Effector memory CD8-positive, alpha-beta T cell (primary cell): ENCODE data around the gene SMOC2.
"Not testable (repeated sequence)": the region's sequence is repeated elsewhere in the genome, so short reads cannot be mapped to it uniquely, and the experiment has no call there.

Experiments used
- ATAC-seq: fragments of 150-1000 bp; cut with Tn5 transposase; replicated peaks from 2 replicates; pipeline ENCODE4 v1.10.0; 2021; ENCODE audit warnings: mild to moderate bottlenecking, moderate library complexity
- DNase-seq, 3 experiments: peaks; one replicate each; pipeline ENCODE4 v3.0.0; 2021
- H3K27ac Mint-ChIP-seq, 2 donors: one replicate each; pipeline ENCODE4 v1.8.0; 2022; ENCODE audit warnings: mild to moderate bottlenecking in 2 of 2, mixed read lengths in 2 of 2, moderate library complexity in 2 of 2
- H3K27me3 Mint-ChIP-seq, 2 donors: one replicate each; pipeline ENCODE4 v1.8.0; 2022; ENCODE audit warnings: mixed read lengths in 2 of 2
- H3K36me3 Mint-ChIP-seq: one replicate; pipeline ENCODE4 v1.8.0; 2022; ENCODE audit warnings: mild to moderate bottlenecking, moderate library complexity, mixed read lengths; ENCODE audit not compliant: insufficient read depth
- H3K4me1 Mint-ChIP-seq, 2 donors: one replicate each; pipeline ENCODE4 v1.8.0; 2022; ENCODE audit warnings: low read depth in 2 of 2, mixed read lengths in 2 of 2
- H3K4me3 Mint-ChIP-seq, 2 donors: one replicate each; pipeline ENCODE4 v1.8.0; 2022; ENCODE audit warnings: mild to moderate bottlenecking in 2 of 2, mixed read lengths in 2 of 2, moderate library complexity in 2 of 2
- H3K9me3 Mint-ChIP-seq, 2 donors: one replicate each; pipeline ENCODE4 v1.8.0; 2022; ENCODE audit warnings: mixed read lengths in 2 of 2

SMOC2 gene

GRCh38 chr6:168559574-168560098 is 118.7 kb downstream of the SMOC2 start:
- Mint-ChIP-seq H3K27me3 (peaks cover 0 to 7% of the 10 kb centered on the region in 2 donors), H3K27ac (no peak overlapping the region), H3K4me3 (no peak overlapping the region), H3K9me3 (no peaks in the 10 kb centered on the region), H3K36me3 (no peaks in the 10 kb centered on the region), H3K4me1 (no peaks in the 10 kb centered on the region)
- ATAC-seq = no peak
- no peak for DNase-seq

- ATAC-seq = no peak
- no peak overlapping the region for H3K27ac Mint-ChIP-seq
- no peaks in the 10 kb centered on the region for H3K36me3 Mint-ChIP-seq
Observed at GRCh38 chr6:168560126-168560525, 119.1 kb downstream of the SMOC2 start.

DNA sequence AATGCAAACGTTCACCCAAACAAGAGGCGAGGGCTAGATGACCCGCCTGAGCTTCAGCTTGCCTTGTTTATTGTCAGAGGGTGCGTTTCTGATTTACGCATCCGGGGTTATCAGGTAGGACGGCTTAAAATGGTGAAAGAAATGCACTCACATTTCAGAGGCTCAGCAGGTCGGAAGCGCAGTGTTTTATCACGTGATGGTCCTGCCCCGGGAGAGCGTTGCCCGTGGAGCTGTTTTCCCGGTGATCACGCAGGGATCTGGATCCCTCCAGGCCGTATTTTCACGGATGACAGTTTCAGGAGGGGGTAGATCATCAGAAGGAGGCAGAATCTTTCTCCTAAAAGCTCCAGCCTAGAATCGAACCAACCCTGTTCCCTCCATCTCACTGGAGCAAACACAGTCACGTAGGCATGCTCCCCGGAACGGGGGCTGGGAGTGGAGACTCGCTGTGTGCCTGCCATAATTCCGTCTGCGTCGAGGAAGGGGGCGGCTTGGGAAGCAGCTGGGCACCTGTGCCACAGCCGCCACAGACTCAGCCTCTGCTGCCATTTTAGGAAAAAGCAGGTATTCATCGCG is 121.7 kb downstream of the SMOC2 start:
- H3K9me3 Mint-ChIP-seq = no peaks in the 10 kb centered on the region
- H3K4me1 Mint-ChIP-seq = no peaks in the 10 kb centered on the region
- no peak for DNase-seq
- peaks cover 0 to 15% of the 10 kb centered on the region in 2 donors for H3K27me3 Mint-ChIP-seq
- no peaks in the 10 kb centered on the region for H3K36me3 Mint-ChIP-seq
- no peak overlapping the region for H3K27ac Mint-ChIP-seq
- no peak for ATAC-seq
- H3K4me3 Mint-ChIP-seq = no peak overlapping the region

More at GRCh38 chr6:168560126-168560525, 119.1 kb downstream of the SMOC2 start:
- Mint-ChIP-seq H3K27me3 (peaks cover 0 to 9% of the 10 kb centered on the region in 2 donors), H3K4me1 (no peaks in the 10 kb centered on the region), H3K4me3 (no peak overlapping the region), H3K9me3 (no peaks in the 10 kb centered on the region)
- no peak for DNase-seq

DNA sequence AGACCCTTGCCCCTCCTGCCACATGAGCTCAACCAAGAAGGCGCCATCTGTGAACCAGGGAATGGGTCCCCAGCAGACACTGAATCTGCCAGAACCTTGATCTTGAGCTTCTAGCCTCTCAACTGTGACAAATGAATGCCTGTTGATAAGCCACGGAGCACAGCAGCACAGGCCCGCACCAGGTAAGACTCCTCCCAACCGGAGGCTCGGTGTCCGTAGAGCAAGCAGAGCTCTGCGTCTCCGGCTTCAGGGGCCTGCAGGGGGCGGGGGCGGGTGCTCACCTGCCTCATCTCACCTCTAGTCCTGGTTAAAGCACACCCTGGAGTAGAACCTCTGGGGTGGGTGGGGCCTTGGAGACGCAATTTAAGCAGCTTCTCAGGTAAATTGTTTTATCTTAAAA is 122.7 kb downstream of the SMOC2 start:
- DNase-seq = no peak
- Mint-ChIP-seq H3K27ac (no peak overlapping the region), H3K36me3 (no peaks in the 10 kb centered on the region), H3K9me3 (no peaks in the 10 kb centered on the region), H3K4me1 (no peaks in the 10 kb centered on the region), H3K4me3 (no peak overlapping the region), H3K27me3 (peaks cover 0 to 17% of the 10 kb centered on the region in 2 donors)
- ATAC-seq = no peak

- H3K9me3 Mint-ChIP-seq = no peaks in the 10 kb centered on the region
Observed at GRCh38 chr6:168565112-168565511, 124.1 kb downstream of the SMOC2 start.

GRCh38 chr6:168570211-168570610 is 129.2 kb downstream of the SMOC2 start:
- H3K4me3 Mint-ChIP-seq = no peak overlapping the region
- ATAC-seq (no peak), DNase-seq (no peak)
- H3K36me3 Mint-ChIP-seq = no peaks in the 10 kb centered on the region
- no peaks in the 10 kb centered on the region for H3K9me3 Mint-ChIP-seq
- H3K27me3 Mint-ChIP-seq = peaks cover 21 to 31% of the 10 kb centered on the region in 2 donors
- H3K4me1 Mint-ChIP-seq = no peaks in the 10 kb centered on the region
- no peak overlapping the region for H3K27ac Mint-ChIP-seq

More at GRCh38 chr6:168565112-168565511, 124.1 kb downstream of the SMOC2 start:
- H3K36me3 Mint-ChIP-seq = no peaks in the 10 kb centered on the region
- DNase-seq = no peak
- no peak overlapping the region for H3K27ac Mint-ChIP-seq
- no peaks in the 10 kb centered on the region for H3K4me1 Mint-ChIP-seq
- ATAC-seq = no peak
- H3K4me3 Mint-ChIP-seq = no peak overlapping the region
- H3K27me3 Mint-ChIP-seq = peaks cover 7 to 32% of the 10 kb centered on the region in 2 donors

GRCh38 chr6:168571268-168571667 is 130.3 kb downstream of the SMOC2 start:
- Mint-ChIP-seq H3K36me3 (no peaks in the 10 kb centered on the region), H3K27me3 (peaks cover 27 to 30% of the 10 kb centered on the region in 2 donors), H3K27ac (no peak overlapping the region), H3K4me1 (no peaks in the 10 kb centered on the region), H3K4me3 (no peak overlapping the region), H3K9me3 (no peaks in the 10 kb centered on the region)
- ATAC-seq (no peak), DNase-seq (no peak)

GRCh38 chr6:168573276-168573835 is 132.4 kb downstream of the SMOC2 start:
- H3K9me3 Mint-ChIP-seq, H3K4me3 Mint-ChIP-seq, H3K36me3 Mint-ChIP-seq, H3K27ac Mint-ChIP-seq, DNase-seq, ATAC-seq, H3K4me1 Mint-ChIP-seq: not testable (repeated sequence)
- H3K27me3 Mint-ChIP-seq = peaks cover 25 to 48% of the 10 kb centered on the region in 2 donors

- Mint-ChIP-seq H3K4me3 (no peak overlapping the region), H3K9me3 (no peaks in the 10 kb centered on the region), H3K36me3 (no peaks in the 10 kb centered on the region), H3K27ac (no peak overlapping the region), H3K4me1 (no peaks in the 10 kb centered on the region), H3K27me3 (peaks cover 18 to 49% of the 10 kb centered on the region in 2 donors)
- DNase-seq = no peak
- no peak for ATAC-seq
Observed at GRCh38 chr6:168574075-168574698, 133.2 kb downstream of the SMOC2 start.

DNA sequence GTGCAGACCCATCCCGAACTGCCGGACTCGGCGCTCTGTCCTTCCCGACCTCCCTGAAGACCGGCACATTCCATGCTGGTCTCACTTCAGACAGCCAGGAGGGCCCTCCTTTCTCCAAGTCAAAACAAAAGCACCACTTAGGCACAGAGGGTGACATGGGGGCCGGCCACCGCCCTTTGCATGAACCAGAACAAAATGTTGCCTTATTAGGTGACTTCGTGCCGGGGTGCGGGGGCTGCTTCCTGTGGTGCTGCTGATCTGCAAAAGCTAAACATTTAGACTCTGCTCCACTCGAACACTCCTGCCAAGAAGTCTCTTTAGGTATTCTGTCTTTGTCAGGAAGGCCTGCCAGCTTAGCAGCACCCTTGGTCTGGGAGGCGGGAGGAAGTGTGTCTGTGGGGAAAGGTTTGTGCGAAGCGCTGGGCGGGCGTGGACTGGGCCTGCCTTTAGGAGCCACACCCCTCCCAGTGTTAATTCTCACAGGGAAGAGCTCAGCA is 133.8 kb downstream of the SMOC2 start:
- DNase-seq = no peak
- ATAC-seq = no peak
- no peaks in the 10 kb centered on the region for H3K9me3 Mint-ChIP-seq
- no peak overlapping the region for H3K27ac Mint-ChIP-seq
- H3K4me3 Mint-ChIP-seq = no peak overlapping the region
- no peaks in the 10 kb centered on the region for H3K36me3 Mint-ChIP-seq
- peaks cover 12 to 50% of the 10 kb centered on the region in 2 donors for H3K27me3 Mint-ChIP-seq
- H3K4me1 Mint-ChIP-seq = no peaks in the 10 kb centered on the region

- Mint-ChIP-seq H3K27ac (no peak overlapping the region), H3K27me3 (peaks cover 4 to 47% of the 10 kb centered on the region in 2 donors), H3K9me3 (no peaks in the 10 kb centered on the region), H3K36me3 (no peaks in the 10 kb centered on the region), H3K4me1 (no peaks in the 10 kb centered on the region), H3K4me3 (no peak overlapping the region)
- ATAC-seq (no peak), DNase-seq (no peak)
Observed at GRCh38 chr6:168575346-168576098, 134.5 kb downstream of the SMOC2 start.

- H3K4me1 Mint-ChIP-seq = no peaks in the 10 kb centered on the region
- no peak overlapping the region for H3K4me3 Mint-ChIP-seq
- no peaks in the 10 kb centered on the region for H3K9me3 Mint-ChIP-seq
- peaks cover 0 to 45% of the 10 kb centered on the region in 2 donors for H3K27me3 Mint-ChIP-seq
- no peaks in the 10 kb centered on the region for H3K36me3 Mint-ChIP-seq
- no peak overlapping the region for H3K27ac Mint-ChIP-seq
- DNase-seq (no peak), ATAC-seq (no peak)
Observed at GRCh38 chr6:168576388-168576787, 135.4 kb downstream of the SMOC2 start.

DNA sequence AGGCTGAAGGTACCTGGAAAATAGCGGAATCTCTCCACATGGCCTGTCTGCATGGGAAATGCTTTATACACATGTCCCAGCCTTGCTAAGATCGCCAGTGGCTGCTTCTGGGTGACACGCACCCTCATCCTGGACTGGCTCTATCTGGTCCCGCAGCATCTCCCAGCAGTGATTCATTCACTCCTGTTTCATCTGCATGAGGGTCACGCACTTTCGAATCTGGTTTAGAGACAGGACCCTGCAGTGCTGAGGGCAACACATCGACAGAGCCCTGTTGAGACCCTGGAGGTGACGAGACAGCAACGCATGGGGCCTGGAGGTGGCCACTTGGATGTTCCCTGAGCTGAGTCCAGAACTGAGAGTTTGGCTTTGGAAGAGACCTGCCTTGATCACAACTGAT is 136.5 kb downstream of the SMOC2 start:
- Mint-ChIP-seq H3K36me3 (no peaks in the 10 kb centered on the region), H3K4me3 (no peak overlapping the region), H3K9me3 (no peaks in the 10 kb centered on the region), H3K27me3 (peaks cover 9 to 55% of the 10 kb centered on the region in 2 donors), H3K27ac (no peak overlapping the region), H3K4me1 (no peaks in the 10 kb centered on the region)
- no peak for ATAC-seq
- DNase-seq = no peak
